GM23338 (cell line): ENCODE data around the gene RNU6-8. TPM values are rescaled to one million over a fixed set of nuclear protein-coding genes. Genes with fewer than 3 reads are reported as not detected.

Source experiments
- ATAC-seq: fragments of 200-7000 bp; cut with Tn5 transposase; 3 replicates; pipeline ENCODE4 v1.9.1; 2020
- DNase-seq: peaks from one replicate; pipeline ENCODE4 v3.0.0-alpha.2; 2015; ENCODE audit warnings: low spot score
- H2AFZ ChIP-seq: fragments of 200-600 bp; sonication (generic); 2 replicates; pipeline ENCODE4 v1.8.0; 2016; ENCODE audit warnings: antibody characterized with exemption, mild to moderate bottlenecking, moderate library complexity
- H3F3A ChIP-seq: fragments of 200-600 bp; sonication (generic); replicated peaks from 2 replicates; pipeline ENCODE4 v1.8.0; 2017; ENCODE audit warnings: antibody characterized with exemption, mixed run types, low read depth
- H3K27ac ChIP-seq: fragments of 200-600 bp; sonication (generic); 2 replicates; pipeline ENCODE4 v1.6.1; 2016; ENCODE audit warnings: low read depth
- H3K27me3 ChIP-seq: fragments of 200-600 bp; sonication (generic); 2 replicates; pipeline ENCODE4 v1.8.0; 2016; ENCODE audit warnings: mild to moderate bottlenecking, mixed run types, moderate library complexity; ENCODE audit not compliant: insufficient read depth
- H3K36me3 ChIP-seq: fragments of 200-600 bp; sonication (generic); 2 replicates; pipeline ENCODE4 v1.8.0; 2016; ENCODE audit warnings: mild to moderate bottlenecking; ENCODE audit not compliant: insufficient read depth
- H3K4me1 ChIP-seq: fragments of 200-600 bp; sonication (generic); 2 replicates; pipeline ENCODE4 v1.8.0; 2016; ENCODE audit warnings: mild to moderate bottlenecking, moderate library complexity; ENCODE audit not compliant: insufficient read depth
- H3K4me2 ChIP-seq: fragments of 200-600 bp; sonication (generic); 2 replicates; pipeline ENCODE4 v1.7.1; 2017; ENCODE audit warnings: mixed run types
- H3K4me3 ChIP-seq: fragments of 200-600 bp; sonication (generic); 2 replicates; pipeline ENCODE4 v1.6.1; 2016; ENCODE audit warnings: mixed run types
- H3K79me2 ChIP-seq: fragments of 200-600 bp; sonication (generic); replicated peaks from 2 replicates; pipeline ENCODE4 v1.8.0; 2017; ENCODE audit warnings: mild to moderate bottlenecking; ENCODE audit not compliant: insufficient read depth
- H3K9me2 ChIP-seq: fragments of 200-600 bp; sonication (generic); 2 replicates; pipeline ENCODE4 v1.8.0; 2017; ENCODE audit not compliant: insufficient read depth
- H4K20me1 ChIP-seq: fragments of 200-600 bp; sonication (generic); replicated peaks from 2 replicates; pipeline ENCODE4 v1.8.0; 2017; ENCODE audit warnings: mild to moderate bottlenecking; ENCODE audit not compliant: insufficient read depth
- H3K27ac Mint-ChIP-seq: 2 replicates; pipeline ENCODE4 v1.8.0; 2020; ENCODE audit warnings: inconsistent platforms, mild to moderate bottlenecking, moderate library complexity, mixed read lengths
- H3K27me3 Mint-ChIP-seq: 3 replicates; pipeline ENCODE4 v1.8.0; 2022; ENCODE audit warnings: low read depth, mild to moderate bottlenecking, moderate library complexity, mixed read lengths, inconsistent platforms; ENCODE audit not compliant: insufficient read depth, poor library complexity
- H3K36me3 Mint-ChIP-seq: 3 replicates; pipeline ENCODE4 v1.8.0; 2021; ENCODE audit warnings: low read depth, mild to moderate bottlenecking, inconsistent platforms, moderate library complexity, mixed read lengths
- H3K4me1 Mint-ChIP-seq: 3 replicates; pipeline ENCODE4 v1.8.0; 2020; ENCODE audit warnings: mild to moderate bottlenecking, inconsistent platforms, mixed read lengths
- H3K4me3 Mint-ChIP-seq: 3 replicates; pipeline ENCODE4 v1.8.0; 2021; ENCODE audit warnings: moderate library complexity, mild to moderate bottlenecking, inconsistent platforms, mixed read lengths
- H3K9me3 Mint-ChIP-seq: 3 replicates; pipeline ENCODE4 v1.8.0; 2020; ENCODE audit warnings: moderate library complexity, mild to moderate bottlenecking, inconsistent platforms, mixed read lengths
- CREB1 ChIP-seq: fragments of 250-450 bp; sonication (Bioruptor Pico); IDR thresholded peaks from 2 replicates; pipeline ENCODE4 v1.5.0; 2020; ENCODE audit warnings: low read depth, mild to moderate bottlenecking, moderate library complexity
- EZH2phosphoT487 ChIP-seq: fragments of 200-600 bp; sonication (generic); IDR thresholded peaks from one replicate; pipeline ENCODE4 v1.8.1; 2018; ENCODE audit warnings: antibody characterized with exemption; ENCODE audit not compliant: unreplicated experiment
- JUNB ChIP-seq: IDR thresholded peaks from one replicate; pipeline ENCODE4 v1.6.1; 2016; ENCODE audit warnings: antibody characterized with exemption; ENCODE audit not compliant: unreplicated experiment
- NANOG ChIP-seq: IDR thresholded peaks from 2 replicates; pipeline ENCODE4 v1.6.1; 2016; ENCODE audit warnings: antibody characterized with exemption, borderline replicate concordance
- POLR2AphosphoS5 ChIP-seq: IDR thresholded peaks from 2 replicates; pipeline ENCODE4 v1.6.1; 2016; ENCODE audit warnings: antibody characterized with exemption, low read depth
- ZNF114 ChIP-seq: fragments of 250-450 bp; sonication (Bioruptor Pico); IDR thresholded peaks from 2 replicates; pipeline ENCODE4 v1.5.0; 2020; ENCODE audit warnings: mild to moderate bottlenecking, moderate library complexity
- polyA plus RNA-seq: library from polyadenylated mRNA; unstranded; fragments of >200 nt; fragmentation: Nextera tagmentation; extraction: Ambion mirVana; gene quantifications from 2 replicates; pipeline ENCODE4 v1.2.1, GENCODE V29; 2016
- total RNA-seq: library from RNA; depleted of rRNA; stranded (reverse); fragments of >200 nt; shearing (Covaris generic); gene quantifications from 2 replicates; pipeline ENCODE4 v1.2.3, GENCODE V29; 2014
- TF ChIP-seq, protein P1 (sequence below), 2 experiments: fragments of 200-600 bp in 1 of 2; sonication (generic) in 1 of 2; conservative IDR thresholded peaks; 2 replicates each; pipeline versions ENCODE4 v1.5.1 to v1.6.1; 2016 to 2017; ENCODE audit warnings: antibody characterized with exemption in 2 of 2, low read depth in 2 of 2, mild to moderate bottlenecking in 2 of 2, moderate library complexity in 1 of 2
- TF ChIP-seq, protein P2 (sequence below): IDR thresholded peaks from one replicate; pipeline ENCODE4 v1.6.1; 2018; ENCODE audit warnings: antibody characterized with exemption; ENCODE audit not compliant: unreplicated experiment
- TF ChIP-seq, protein P3 (sequence below): IDR thresholded peaks from 2 replicates; pipeline ENCODE4 v1.6.1; 2016; ENCODE audit warnings: antibody characterized with exemption

The RNU6-8 gene
- total and polyA plus RNA-seq, 2 experiments from 2014 or later, result 39.1 TPM; not detected in 1

- no peak overlapping the region for H3K4me3 Mint-ChIP-seq
- Histone ChIP-seq H3K79me2 (no peaks in the 10 kb centered on the region), H3K27ac (no peak overlapping the region), H3K4me2 (no peak overlapping the region), H3K9me2 (no peaks in the 10 kb centered on the region; the same call in 1 of the 2 replicates), H3F3A (no peaks in the 10 kb centered on the region), H3K4me1 (no peaks in the 10 kb centered on the region), H4K20me1 (no peaks in the 10 kb centered on the region), H3K36me3 (no peaks in the 10 kb centered on the region; the same call in 1 of the 2 replicates), H3K27me3 (no peaks in the 10 kb centered on the region), H2AFZ (no peak overlapping the region), H3K4me3 (no peak overlapping the region)
- H3K36me3 Mint-ChIP-seq, result peaks cover 12% of the 10 kb centered on the region
- no peak for TF ChIP-seq CREB1 (CRISPR knock-in tag)
- TF ChIP-seq JUNB, result no peak
- TF ChIP-seq, protein P1, sequence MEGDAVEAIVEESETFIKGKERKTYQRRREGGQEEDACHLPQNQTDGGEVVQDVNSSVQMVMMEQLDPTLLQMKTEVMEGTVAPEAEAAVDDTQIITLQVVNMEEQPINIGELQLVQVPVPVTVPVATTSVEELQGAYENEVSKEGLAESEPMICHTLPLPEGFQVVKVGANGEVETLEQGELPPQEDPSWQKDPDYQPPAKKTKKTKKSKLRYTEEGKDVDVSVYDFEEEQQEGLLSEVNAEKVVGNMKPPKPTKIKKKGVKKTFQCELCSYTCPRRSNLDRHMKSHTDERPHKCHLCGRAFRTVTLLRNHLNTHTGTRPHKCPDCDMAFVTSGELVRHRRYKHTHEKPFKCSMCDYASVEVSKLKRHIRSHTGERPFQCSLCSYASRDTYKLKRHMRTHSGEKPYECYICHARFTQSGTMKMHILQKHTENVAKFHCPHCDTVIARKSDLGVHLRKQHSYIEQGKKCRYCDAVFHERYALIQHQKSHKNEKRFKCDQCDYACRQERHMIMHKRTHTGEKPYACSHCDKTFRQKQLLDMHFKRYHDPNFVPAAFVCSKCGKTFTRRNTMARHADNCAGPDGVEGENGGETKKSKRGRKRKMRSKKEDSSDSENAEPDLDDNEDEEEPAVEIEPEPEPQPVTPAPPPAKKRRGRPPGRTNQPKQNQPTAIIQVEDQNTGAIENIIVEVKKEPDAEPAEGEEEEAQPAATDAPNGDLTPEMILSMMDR (conservative IDR thresholded peaks at IDR 0.05; ENCODE audit: low read depth in 2 of 2), result peak in 1 of 2 experiments; percentile 46; a peak in 3 of 4 replicates
- TF ChIP-seq, protein P2, sequence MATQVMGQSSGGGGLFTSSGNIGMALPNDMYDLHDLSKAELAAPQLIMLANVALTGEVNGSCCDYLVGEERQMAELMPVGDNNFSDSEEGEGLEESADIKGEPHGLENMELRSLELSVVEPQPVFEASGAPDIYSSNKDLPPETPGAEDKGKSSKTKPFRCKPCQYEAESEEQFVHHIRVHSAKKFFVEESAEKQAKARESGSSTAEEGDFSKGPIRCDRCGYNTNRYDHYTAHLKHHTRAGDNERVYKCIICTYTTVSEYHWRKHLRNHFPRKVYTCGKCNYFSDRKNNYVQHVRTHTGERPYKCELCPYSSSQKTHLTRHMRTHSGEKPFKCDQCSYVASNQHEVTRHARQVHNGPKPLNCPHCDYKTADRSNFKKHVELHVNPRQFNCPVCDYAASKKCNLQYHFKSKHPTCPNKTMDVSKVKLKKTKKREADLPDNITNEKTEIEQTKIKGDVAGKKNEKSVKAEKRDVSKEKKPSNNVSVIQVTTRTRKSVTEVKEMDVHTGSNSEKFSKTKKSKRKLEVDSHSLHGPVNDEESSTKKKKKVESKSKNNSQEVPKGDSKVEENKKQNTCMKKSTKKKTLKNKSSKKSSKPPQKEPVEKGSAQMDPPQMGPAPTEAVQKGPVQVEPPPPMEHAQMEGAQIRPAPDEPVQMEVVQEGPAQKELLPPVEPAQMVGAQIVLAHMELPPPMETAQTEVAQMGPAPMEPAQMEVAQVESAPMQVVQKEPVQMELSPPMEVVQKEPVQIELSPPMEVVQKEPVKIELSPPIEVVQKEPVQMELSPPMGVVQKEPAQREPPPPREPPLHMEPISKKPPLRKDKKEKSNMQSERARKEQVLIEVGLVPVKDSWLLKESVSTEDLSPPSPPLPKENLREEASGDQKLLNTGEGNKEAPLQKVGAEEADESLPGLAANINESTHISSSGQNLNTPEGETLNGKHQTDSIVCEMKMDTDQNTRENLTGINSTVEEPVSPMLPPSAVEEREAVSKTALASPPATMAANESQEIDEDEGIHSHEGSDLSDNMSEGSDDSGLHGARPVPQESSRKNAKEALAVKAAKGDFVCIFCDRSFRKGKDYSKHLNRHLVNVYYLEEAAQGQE, result no peak
- DNase-seq, result peak; percentile 1
- ATAC-seq, result no peak
- no peaks in the 10 kb centered on the region for H3K4me1 Mint-ChIP-seq
- H3K27ac Mint-ChIP-seq, result no peak overlapping the region
- H3K27me3 Mint-ChIP-seq, result peaks cover 5% of the 10 kb centered on the region
- H3K9me3 Mint-ChIP-seq, result peaks cover 27% of the 10 kb centered on the region
Measured at GRCh38 chr14:32244404-32244803, 41.3 kb upstream of the RNU6-8 start.

GRCh38 chr14:32233260-32233659 is 30.2 kb upstream of the RNU6-8 start:
- DNase-seq, result no peak
- Mint-ChIP-seq H3K9me3 (peaks cover 11% of the 10 kb centered on the region; the same call in 2 of the 3 replicates), H3K4me1 (no peaks in the 10 kb centered on the region; the same call in 2 of the 3 replicates), H3K27me3 (no peaks in the 10 kb centered on the region), H3K27ac (no peak overlapping the region), H3K4me3 (no peak overlapping the region), H3K36me3 (no peaks in the 10 kb centered on the region)
- H3K9me2 ChIP-seq, result no peaks in the 10 kb centered on the region
- no peak for ATAC-seq
- H3K4me1 ChIP-seq, result no peaks in the 10 kb centered on the region
- TF ChIP-seq NANOG (no peak), ZNF114 (CRISPR knock-in tag) (no peak), CREB1 (CRISPR knock-in tag) (no peak), POLR2AphosphoS5 (no peak), EZH2phosphoT487 (no peak)
- TF ChIP-seq, protein P3, sequence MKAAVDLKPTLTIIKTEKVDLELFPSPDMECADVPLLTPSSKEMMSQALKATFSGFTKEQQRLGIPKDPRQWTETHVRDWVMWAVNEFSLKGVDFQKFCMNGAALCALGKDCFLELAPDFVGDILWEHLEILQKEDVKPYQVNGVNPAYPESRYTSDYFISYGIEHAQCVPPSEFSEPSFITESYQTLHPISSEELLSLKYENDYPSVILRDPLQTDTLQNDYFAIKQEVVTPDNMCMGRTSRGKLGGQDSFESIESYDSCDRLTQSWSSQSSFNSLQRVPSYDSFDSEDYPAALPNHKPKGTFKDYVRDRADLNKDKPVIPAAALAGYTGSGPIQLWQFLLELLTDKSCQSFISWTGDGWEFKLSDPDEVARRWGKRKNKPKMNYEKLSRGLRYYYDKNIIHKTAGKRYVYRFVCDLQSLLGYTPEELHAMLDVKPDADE, result no peak
- no peak overlapping the region for H3K4me3 ChIP-seq
- no peak overlapping the region for H3K27ac ChIP-seq
- no peak overlapping the region for H3K4me2 ChIP-seq
- H3K36me3 ChIP-seq, result no peaks in the 10 kb centered on the region
- H3K27me3 ChIP-seq, result no peaks in the 10 kb centered on the region
- H3F3A ChIP-seq, result no peaks in the 10 kb centered on the region
- no peaks in the 10 kb centered on the region for H4K20me1 ChIP-seq
- no peak overlapping the region for H2AFZ ChIP-seq
- no peaks in the 10 kb centered on the region for H3K79me2 ChIP-seq
